Activated CD8-positive, alpha-beta memory T cell treated with anti-CD3 and anti-CD28 coated beads, Interleukin-2, amount 50 U/mL, for 48 hours (primary cell): ENCODE data around the gene TEX11.
"Not testable (repeated sequence)": the region's sequence is repeated elsewhere in the genome, so short reads cannot be mapped to it uniquely, and the experiment has no call there.

Experiments
- DNase-seq: peaks from one replicate; pipeline ENCODE4 v3.0.0-alpha.2; 2020

TEX11 gene

GRCh38 chrX:70908541-70908940, at the start of gene TEX11:
Gene TEX11 (minus strand): TSS chrX:70908711. CDS start chrX:70907789, 922 bp downstream.
- DNase-seq: no peak

- no peak for DNase-seq
These were observed 46.4 kb upstream of the TEX11 start for GRCh38 chrX:70954871-70955270.

GRCh38 chrX:70924294-70924911, 15.9 kb upstream of the TEX11 start:
- DNase-seq: no peak

- DNase-seq: no peak
These were observed 14.4 kb upstream of the TEX11 start for GRCh38 chrX:70922774-70923473.

- no peak for DNase-seq
These were observed 13.3 kb upstream of the TEX11 start for GRCh38 chrX:70921709-70922352.

GRCh38 chrX:70916754-70917153, 8.2 kb upstream of the TEX11 start:
- no peak for DNase-seq

GRCh38 chrX:70907900-70908299, 611 bp downstream of the TEX11 start:
- DNase-seq: no peak

GRCh38 chrX:70901465-70901864, 7.0 kb downstream of the TEX11 start:
- no peak for DNase-seq

GRCh38 chrX:70890441-70890840, 18.1 kb downstream of the TEX11 start:
- DNase-seq: not testable (repeated sequence)

GRCh38 chrX:70878902-70879301, 29.6 kb downstream of the TEX11 start:
- DNase-seq: no peak

GRCh38 chrX:70852294-70852693, 56.2 kb downstream of the TEX11 start:
- DNase-seq: no peak

GRCh38 chrX:70844081-70844480, 64.4 kb downstream of the TEX11 start:
- DNase-seq: not testable (repeated sequence)

- not testable (repeated sequence) for DNase-seq
These were observed 64.9 kb downstream of the TEX11 start for GRCh38 chrX:70843620-70844019.

GRCh38 chrX:70834589-70834988, 73.9 kb downstream of the TEX11 start:
- DNase-seq: no peak

- no peak for DNase-seq
These were observed 81.8 kb downstream of the TEX11 start for GRCh38 chrX:70826715-70827114.

- DNase-seq: no peak
These were observed 83.1 kb downstream of the TEX11 start for GRCh38 chrX:70825366-70825765.

GRCh38 chrX:70808942-70809940, 99.3 kb downstream of the TEX11 start:
- no peak for DNase-seq

GRCh38 chrX:70806081-70806480, 102.4 kb downstream of the TEX11 start:
- no peak for DNase-seq

- not testable (repeated sequence) for DNase-seq
These were observed 111.8 kb downstream of the TEX11 start for GRCh38 chrX:70796742-70797141.

- DNase-seq: no peak
These were observed 134.3 kb downstream of the TEX11 start for GRCh38 chrX:70774223-70774622.

GRCh38 chrX:70769659-70770227, 138.8 kb downstream of the TEX11 start:
- no peak for DNase-seq

GRCh38 chrX:70762285-70762684, 146.2 kb downstream of the TEX11 start:
- no peak for DNase-seq

- DNase-seq: peak; percentile 63
These were observed 152.7 kb downstream of the TEX11 start for GRCh38 chrX:70755850-70756249.
